ENCODE measurements around the gene DNAJA1.

Gene DNAJA1

DNA sequence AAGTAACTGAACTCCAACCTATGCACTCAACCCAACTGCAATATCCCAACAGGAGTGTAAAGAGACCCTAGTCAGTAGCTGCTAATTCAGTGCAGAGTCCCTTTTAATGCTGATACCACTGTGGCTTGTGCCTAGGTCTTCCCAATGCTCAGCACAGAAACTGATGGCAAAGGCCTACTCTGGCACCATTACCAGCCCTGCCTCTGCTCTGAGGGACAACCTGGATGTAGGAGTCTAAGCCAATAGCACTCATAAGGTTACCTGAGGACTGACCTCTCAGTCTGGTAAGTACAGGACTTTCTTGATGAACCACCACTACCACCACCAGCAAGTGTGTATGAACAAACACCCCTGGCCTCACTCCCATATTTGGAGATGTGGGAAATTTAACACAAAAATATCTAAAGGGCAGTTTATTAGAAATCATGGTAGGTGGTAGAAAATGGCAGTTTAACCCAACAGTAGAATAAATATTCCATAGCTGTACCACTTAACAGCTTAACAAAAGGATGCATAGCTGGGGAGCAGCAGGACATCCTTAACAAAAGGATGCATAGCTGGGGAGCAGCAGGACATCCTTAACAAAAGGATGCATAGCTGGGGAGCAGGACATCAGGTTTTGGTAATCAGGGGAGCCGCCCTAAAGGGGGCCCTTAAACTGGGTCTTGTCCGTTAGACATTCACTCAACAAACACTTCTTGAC is 11.0 kb upstream of the DNAJA1 start:
- Histone ChIP-seq H3K79me2 (ENCODE audit: control insufficient read depth, insufficient read depth, low read length) (no peaks in the 10 kb centered on the region), H3K4me1 (ENCODE audit: control insufficient read depth, low read depth, low read length) (no peaks in the 10 kb centered on the region), H2BK5ac (ENCODE audit: low read length) (no peak overlapping the region), H4K5ac (ENCODE audit: low read length) (no peak overlapping the region), H3K18ac (ENCODE audit: low read length) (no peak overlapping the region), H3K27me3 (ENCODE audit: insufficient read depth, low read length, poor library complexity) (no peaks in the 10 kb centered on the region), H3K4me3 (ENCODE audit: low read length) (no peak overlapping the region), H2BK120ac (ENCODE audit: low read depth, low read length) (no peak overlapping the region), H2AK5ac (ENCODE audit: low read length) (no peak overlapping the region), H4K8ac (ENCODE audit: low read depth, low read length) (no peak overlapping the region), H3K23ac (ENCODE audit: low read length) (no peak overlapping the region), H3K27ac (ENCODE audit: low read depth, low read length) (no peak overlapping the region), H3K4ac (ENCODE audit: low read depth, low read length) (no peak overlapping the region), H3K36me3 (ENCODE audit: control insufficient read depth, insufficient read depth, low read length) (no peaks in the 10 kb centered on the region), H3K56ac (ENCODE audit: low read length) (no peak overlapping the region), H2BK15ac (replicated peaks; ENCODE audit: low read depth) (no peak overlapping the region), H3K79me1 (ENCODE audit: low read length) (no peaks in the 10 kb centered on the region), H3K9ac (ENCODE audit: low read length) (no peak overlapping the region), H3K4me2 (ENCODE audit: low read length) (no peak overlapping the region)
- DNase-seq, result no peak
- no CpG with 5 or more reads among the region's 2 CpGs for WGBS (ENCODE audit: extremely low coverage, insufficient coverage, low lambda C conversion rate)

DNA sequence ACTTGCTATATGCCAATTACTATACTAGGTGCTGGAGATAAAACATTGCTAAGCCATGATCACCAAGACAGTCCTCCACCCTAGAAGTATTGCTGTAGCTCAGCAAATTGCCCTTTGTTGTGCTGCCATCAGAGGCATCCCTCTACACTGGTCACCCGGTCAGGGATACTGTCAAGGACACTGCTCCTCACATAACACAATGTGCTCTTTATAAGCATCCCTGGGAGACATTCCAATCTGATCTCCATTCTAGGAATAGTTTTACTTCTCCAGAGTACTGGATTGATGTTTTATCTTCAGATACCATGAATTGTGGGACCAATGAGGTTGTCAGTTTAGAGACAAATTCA is 10.4 kb upstream of the DNAJA1 start:
- DNase-seq, result no peak
- Histone ChIP-seq H2AK5ac (ENCODE audit: low read length) (no peak overlapping the region), H4K8ac (ENCODE audit: low read depth, low read length) (no peak overlapping the region), H4K5ac (ENCODE audit: low read length) (no peak overlapping the region), H3K23ac (ENCODE audit: low read length) (no peak overlapping the region), H3K9ac (ENCODE audit: low read length) (no peak overlapping the region), H3K79me2 (ENCODE audit: control insufficient read depth, insufficient read depth, low read length) (no peaks in the 10 kb centered on the region), H2BK5ac (ENCODE audit: low read length) (no peak overlapping the region), H3K36me3 (ENCODE audit: control insufficient read depth, insufficient read depth, low read length) (no peaks in the 10 kb centered on the region), H2BK15ac (replicated peaks; ENCODE audit: low read depth) (no peak overlapping the region), H3K56ac (ENCODE audit: low read length) (no peak overlapping the region), H3K27me3 (ENCODE audit: insufficient read depth, low read length, poor library complexity) (no peaks in the 10 kb centered on the region), H3K79me1 (ENCODE audit: low read length) (no peaks in the 10 kb centered on the region), H3K4me1 (ENCODE audit: control insufficient read depth, low read depth, low read length) (no peaks in the 10 kb centered on the region), H3K4me3 (ENCODE audit: low read length) (no peak overlapping the region), H3K27ac (ENCODE audit: low read depth, low read length) (no peak overlapping the region), H2BK120ac (ENCODE audit: low read depth, low read length) (no peak overlapping the region), H3K18ac (ENCODE audit: low read length) (no peak overlapping the region), H3K4ac (ENCODE audit: low read depth, low read length) (no peak overlapping the region), H3K4me2 (ENCODE audit: low read length) (no peak overlapping the region)
- no CpG with 5 or more reads among the region's 1 CpG for WGBS (ENCODE audit: extremely low coverage, insufficient coverage, low lambda C conversion rate)

DNA sequence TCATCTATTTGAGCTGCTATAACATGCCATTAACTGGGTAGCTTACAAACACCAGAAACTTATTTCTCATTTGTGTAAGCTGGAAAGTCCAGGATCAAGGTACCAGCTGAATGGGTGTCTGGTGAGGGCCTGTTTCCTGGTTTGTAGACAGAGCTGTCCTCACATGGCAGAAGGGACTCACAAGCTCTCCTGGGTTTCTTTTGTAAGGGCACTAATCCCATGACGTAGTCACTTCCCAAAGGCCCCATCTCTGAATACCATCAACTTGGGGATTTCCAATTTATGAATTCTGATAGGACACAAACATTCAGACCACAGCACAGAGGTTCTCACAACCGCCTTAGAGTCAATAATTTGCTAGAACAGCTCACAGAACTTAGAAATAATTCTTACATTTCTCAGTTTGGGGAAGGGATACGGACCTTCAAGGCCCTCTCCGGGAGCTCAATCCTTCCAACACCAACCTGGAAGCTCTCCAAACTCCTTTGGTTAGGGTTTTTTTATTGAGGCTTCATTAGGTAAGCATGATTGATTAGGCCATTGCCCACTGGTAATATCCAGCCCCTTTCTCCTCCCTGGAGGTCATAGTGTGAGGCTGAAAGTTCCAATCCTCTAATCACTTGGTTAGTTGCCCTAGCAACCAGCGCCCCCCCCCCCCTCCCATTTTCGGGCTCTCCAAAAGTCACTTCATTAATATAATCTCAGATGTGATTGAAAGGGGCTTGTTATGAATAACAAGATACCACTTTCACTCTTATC is 7.6 kb upstream of the DNAJA1 start:
- no CpG with 5 or more reads among the region's 6 CpGs for WGBS (ENCODE audit: extremely low coverage, insufficient coverage, low lambda C conversion rate)
- no peak for DNase-seq
- no peak overlapping the region for H2BK5ac ChIP-seq (ENCODE audit: low read length)
- H3K4me3 ChIP-seq (ENCODE audit: low read length), result no peak overlapping the region
- no peak overlapping the region for H3K9ac ChIP-seq (ENCODE audit: low read length)
- no peak overlapping the region for H4K8ac ChIP-seq (ENCODE audit: low read depth, low read length)
- no peak overlapping the region for H3K18ac ChIP-seq (ENCODE audit: low read length)
- H3K4me2 ChIP-seq (ENCODE audit: low read length), result no peak overlapping the region
- no peak overlapping the region for H2AK5ac ChIP-seq (ENCODE audit: low read length)
- H2BK15ac ChIP-seq (replicated peaks; ENCODE audit: low read depth), result no peak overlapping the region
- no peak overlapping the region for H3K4ac ChIP-seq (ENCODE audit: low read depth, low read length)
- H3K56ac ChIP-seq (ENCODE audit: low read length), result no peak overlapping the region
- H3K36me3 ChIP-seq (ENCODE audit: control insufficient read depth, insufficient read depth, low read length), result no peaks in the 10 kb centered on the region
- H3K79me2 ChIP-seq (ENCODE audit: control insufficient read depth, insufficient read depth, low read length), result peaks cover 3% of the 10 kb centered on the region
- H3K27ac ChIP-seq (ENCODE audit: low read depth, low read length), result no peak overlapping the region
- no peak overlapping the region for H3K23ac ChIP-seq (ENCODE audit: low read length)
- peaks cover 5% of the 10 kb centered on the region for H3K79me1 ChIP-seq (ENCODE audit: low read length)
- no peak overlapping the region for H2BK120ac ChIP-seq (ENCODE audit: low read depth, low read length)
- no peaks in the 10 kb centered on the region for H3K27me3 ChIP-seq (ENCODE audit: insufficient read depth, low read length, poor library complexity)
- no peaks in the 10 kb centered on the region for H3K4me1 ChIP-seq (ENCODE audit: control insufficient read depth, low read depth, low read length)
- H4K5ac ChIP-seq (ENCODE audit: low read length), result no peak overlapping the region

DNA sequence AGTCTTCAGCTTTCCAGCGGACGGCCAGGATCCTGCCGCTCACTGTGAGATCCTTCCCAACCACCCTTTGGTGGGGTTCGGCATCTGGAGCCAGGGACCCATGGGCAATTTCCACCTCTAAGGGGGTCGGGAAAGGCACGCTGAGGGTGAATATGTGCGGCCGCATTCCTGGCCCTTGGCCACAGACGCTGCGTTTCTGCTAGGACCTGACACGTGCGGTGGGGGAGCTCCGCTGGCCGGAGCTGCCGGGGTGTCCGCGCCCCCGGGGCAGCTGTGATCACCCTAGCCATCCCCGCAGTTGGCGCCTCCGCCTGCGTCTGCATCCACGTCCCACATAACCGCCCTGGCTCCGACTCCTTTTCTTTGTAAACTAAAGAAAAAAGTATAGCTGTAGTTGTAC is 5.3 kb upstream of the DNAJA1 start:
- H3K56ac ChIP-seq (ENCODE audit: low read length), result no peak overlapping the region
- WGBS (ENCODE audit: extremely low coverage, insufficient coverage, low lambda C conversion rate), result no CpG with 5 or more reads among the region's 25 CpGs

DNA sequence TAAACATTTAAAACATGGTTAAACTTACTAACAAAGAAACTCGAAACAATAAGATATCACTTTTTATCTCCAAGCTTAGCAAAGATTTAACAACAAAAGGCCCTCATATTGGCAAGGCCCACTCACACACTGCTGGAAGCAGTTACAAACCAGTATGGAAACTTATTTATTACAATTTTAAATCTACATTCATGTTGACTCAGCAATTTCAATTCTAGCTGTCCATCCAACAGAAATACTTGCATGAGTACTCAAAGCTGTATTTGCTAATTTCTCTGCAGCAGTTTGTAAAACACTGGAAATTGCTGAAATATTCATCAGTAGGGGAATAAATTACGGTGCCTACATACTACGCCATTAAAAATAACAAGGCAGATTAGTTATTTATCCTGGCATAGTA is 2.8 kb upstream of the DNAJA1 start:
- Histone ChIP-seq H3K56ac (ENCODE audit: low read length) (peak overlapping the region; percentile 25), H2BK15ac (replicated peaks; ENCODE audit: low read depth) (no peak overlapping the region), H3K4me1 (ENCODE audit: control insufficient read depth, low read depth, low read length) (no peaks in the 10 kb centered on the region), H3K18ac (ENCODE audit: low read length) (no peak overlapping the region), H2AK5ac (ENCODE audit: low read length) (no peak overlapping the region), H3K4me3 (ENCODE audit: low read length) (no peak overlapping the region), H3K27me3 (ENCODE audit: insufficient read depth, low read length, poor library complexity) (no peaks in the 10 kb centered on the region), H3K23ac (ENCODE audit: low read length) (no peak overlapping the region), H4K8ac (ENCODE audit: low read depth, low read length) (no peak overlapping the region), H3K4me2 (ENCODE audit: low read length) (no peak overlapping the region), H3K79me2 (ENCODE audit: control insufficient read depth, insufficient read depth, low read length) (peaks cover 44% of the 10 kb centered on the region), H3K36me3 (ENCODE audit: control insufficient read depth, insufficient read depth, low read length) (peaks cover 3% of the 10 kb centered on the region), H3K9ac (ENCODE audit: low read length) (no peak overlapping the region), H3K79me1 (ENCODE audit: low read length) (peaks cover 11% of the 10 kb centered on the region), H3K4ac (ENCODE audit: low read depth, low read length) (no peak overlapping the region), H2BK5ac (ENCODE audit: low read length) (no peak overlapping the region), H3K27ac (ENCODE audit: low read depth, low read length) (no peak overlapping the region), H2BK120ac (ENCODE audit: low read depth, low read length) (no peak overlapping the region), H4K5ac (ENCODE audit: low read length) (no peak overlapping the region)
- WGBS (ENCODE audit: extremely low coverage, insufficient coverage, low lambda C conversion rate), result no CpG with 5 or more reads among the region's 3 CpGs
- no peak for DNase-seq

More for the DNA sequence above, 5.3 kb upstream of the DNAJA1 start:
- H3K4ac ChIP-seq (ENCODE audit: low read depth, low read length), result no peak overlapping the region
- no peak overlapping the region for H3K23ac ChIP-seq (ENCODE audit: low read length)
- H3K9ac ChIP-seq (ENCODE audit: low read length), result no peak overlapping the region
- no peaks in the 10 kb centered on the region for H3K36me3 ChIP-seq (ENCODE audit: control insufficient read depth, insufficient read depth, low read length)
- no peak overlapping the region for H3K4me2 ChIP-seq (ENCODE audit: low read length)
- no peak overlapping the region for H4K8ac ChIP-seq (ENCODE audit: low read depth, low read length)
- no peak overlapping the region for H3K18ac ChIP-seq (ENCODE audit: low read length)
- no peak overlapping the region for H2BK120ac ChIP-seq (ENCODE audit: low read depth, low read length)
- peaks cover 11% of the 10 kb centered on the region for H3K79me1 ChIP-seq (ENCODE audit: low read length)
- H2BK15ac ChIP-seq (replicated peaks; ENCODE audit: low read depth), result no peak overlapping the region
- H3K27ac ChIP-seq (ENCODE audit: low read depth, low read length), result no peak overlapping the region
- H3K27me3 ChIP-seq (ENCODE audit: insufficient read depth, low read length, poor library complexity), result no peaks in the 10 kb centered on the region
- no peak for DNase-seq
- peaks cover 23% of the 10 kb centered on the region for H3K79me2 ChIP-seq (ENCODE audit: control insufficient read depth, insufficient read depth, low read length)
- no peaks in the 10 kb centered on the region for H3K4me1 ChIP-seq (ENCODE audit: control insufficient read depth, low read depth, low read length)
- H3K4me3 ChIP-seq (ENCODE audit: low read length), result no peak overlapping the region
- H4K5ac ChIP-seq (ENCODE audit: low read length), result no peak overlapping the region
- H2BK5ac ChIP-seq (ENCODE audit: low read length), result no peak overlapping the region
- H2AK5ac ChIP-seq (ENCODE audit: low read length), result no peak overlapping the region
